Hepatocyte (in vitro differentiated cells): ENCODE data around the gene MAPK8IP3.

Experiments used
- EZH2phosphoT487 ChIP-seq: fragments of 200-600 bp; sonication (generic); IDR thresholded peaks from one replicate; pipeline ENCODE4 v1.6.1; 2018; ENCODE audit warnings: antibody characterized with exemption, mild to moderate bottlenecking, low read depth, moderate library complexity; ENCODE audit not compliant: unreplicated experiment, severe bottlenecking
- TF ChIP-seq, protein P1 (sequence below): fragments of 200-600 bp; sonication (generic); IDR thresholded peaks from 2 replicates; pipeline ENCODE4 v1.5.1; 2016; ENCODE audit warnings: antibody characterized with exemption, mild to moderate bottlenecking; ENCODE audit not compliant: poor library complexity

DNA sequence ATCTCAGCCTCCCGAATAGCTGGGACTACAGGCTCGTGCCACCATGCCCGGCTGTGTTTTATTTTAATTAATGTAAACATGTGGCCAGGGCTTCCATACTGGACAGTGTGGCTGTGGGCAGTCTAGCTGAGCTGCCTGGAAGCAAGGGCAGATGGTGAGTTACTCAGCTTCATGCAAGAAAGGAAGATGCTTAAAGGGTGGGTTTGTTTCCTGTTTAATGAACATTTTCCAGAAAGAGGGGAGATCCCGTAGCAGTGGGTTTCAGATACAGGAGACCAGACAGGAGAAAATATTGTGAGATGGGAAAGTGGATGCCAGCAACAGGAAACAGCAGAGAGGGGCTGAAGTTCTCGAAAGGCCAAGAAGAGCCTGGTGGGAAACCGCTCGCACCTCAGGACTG, 7.3 kb downstream of the MAPK8IP3 start:
- TF ChIP-seq, protein P1, sequence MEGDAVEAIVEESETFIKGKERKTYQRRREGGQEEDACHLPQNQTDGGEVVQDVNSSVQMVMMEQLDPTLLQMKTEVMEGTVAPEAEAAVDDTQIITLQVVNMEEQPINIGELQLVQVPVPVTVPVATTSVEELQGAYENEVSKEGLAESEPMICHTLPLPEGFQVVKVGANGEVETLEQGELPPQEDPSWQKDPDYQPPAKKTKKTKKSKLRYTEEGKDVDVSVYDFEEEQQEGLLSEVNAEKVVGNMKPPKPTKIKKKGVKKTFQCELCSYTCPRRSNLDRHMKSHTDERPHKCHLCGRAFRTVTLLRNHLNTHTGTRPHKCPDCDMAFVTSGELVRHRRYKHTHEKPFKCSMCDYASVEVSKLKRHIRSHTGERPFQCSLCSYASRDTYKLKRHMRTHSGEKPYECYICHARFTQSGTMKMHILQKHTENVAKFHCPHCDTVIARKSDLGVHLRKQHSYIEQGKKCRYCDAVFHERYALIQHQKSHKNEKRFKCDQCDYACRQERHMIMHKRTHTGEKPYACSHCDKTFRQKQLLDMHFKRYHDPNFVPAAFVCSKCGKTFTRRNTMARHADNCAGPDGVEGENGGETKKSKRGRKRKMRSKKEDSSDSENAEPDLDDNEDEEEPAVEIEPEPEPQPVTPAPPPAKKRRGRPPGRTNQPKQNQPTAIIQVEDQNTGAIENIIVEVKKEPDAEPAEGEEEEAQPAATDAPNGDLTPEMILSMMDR = no peak
- no peak for TF ChIP-seq EZH2phosphoT487
